HL-60/S4 (cell line): ENCODE measurements around the gene VSTM2B.

ENCODE experiments used
- in situ Hi-C: fragments of 300-500 bp; cut with MboI; formaldehyde crosslinking; loops from 2 replicates; pipeline ENCODE4 v1.14.3; 2022; ENCODE audit warnings: low sequenced_read_pairs

VSTM2B gene

GRCh38 chr19:29515233-29515619 is 10.6 kb upstream of the VSTM2B start:
- in situ Hi-C loops = no loop called here

DNA sequence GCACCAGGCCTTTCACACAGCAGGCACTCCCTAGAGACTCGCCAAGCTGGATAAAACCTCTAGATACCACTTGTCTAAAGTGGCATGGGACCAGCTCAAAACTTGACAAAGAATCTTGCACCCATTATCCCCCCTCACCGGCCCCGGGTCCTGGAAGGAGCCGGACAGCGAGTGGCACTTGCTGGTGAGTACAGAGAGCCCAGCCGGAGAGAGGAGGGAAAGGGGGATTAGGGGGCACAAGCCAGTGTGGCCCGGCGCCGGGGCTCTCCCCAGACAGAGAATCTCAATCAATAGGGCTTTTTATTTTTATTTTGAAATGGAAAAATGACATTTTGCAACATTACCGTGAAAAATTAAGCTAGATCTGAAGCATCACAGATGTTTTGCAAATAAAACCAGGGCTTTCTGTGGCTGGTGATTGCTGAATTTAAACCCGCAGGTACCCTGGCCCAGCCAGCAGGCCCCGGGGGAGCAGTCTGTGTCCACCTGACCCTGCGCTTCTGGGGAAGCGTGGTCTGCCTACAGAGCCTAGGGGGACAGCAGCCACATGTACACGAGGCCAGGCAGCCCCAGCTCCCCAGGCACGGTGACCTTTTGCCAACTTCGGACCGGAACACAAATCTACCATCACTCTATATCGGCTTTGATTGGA is 10.0 kb upstream of the VSTM2B start:
- in situ Hi-C loops = no loop called here

DNA sequence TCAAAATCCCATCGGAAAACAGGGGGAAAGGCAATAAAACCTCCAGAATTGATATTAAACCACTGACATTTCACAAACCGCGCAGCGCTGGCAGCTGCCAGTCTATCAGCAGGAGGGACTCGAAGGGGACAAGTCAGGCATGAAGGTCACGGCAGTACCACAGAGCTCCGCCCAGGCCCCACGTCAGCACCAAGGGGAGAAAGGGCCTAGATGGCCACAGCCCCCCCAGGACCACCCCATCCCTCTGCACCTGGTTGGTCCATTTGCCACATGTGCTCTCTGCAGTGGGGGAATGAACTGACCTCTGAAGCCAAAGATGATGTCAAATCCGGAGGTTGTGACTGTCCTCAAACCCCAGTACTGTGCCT is 9.5 kb upstream of the VSTM2B start:
- in situ Hi-C loops = no loop called here

- in situ Hi-C loops = no loop called here
Observed at GRCh38 chr19:29516821-29517395, 8.9 kb upstream of the VSTM2B start.

DNA sequence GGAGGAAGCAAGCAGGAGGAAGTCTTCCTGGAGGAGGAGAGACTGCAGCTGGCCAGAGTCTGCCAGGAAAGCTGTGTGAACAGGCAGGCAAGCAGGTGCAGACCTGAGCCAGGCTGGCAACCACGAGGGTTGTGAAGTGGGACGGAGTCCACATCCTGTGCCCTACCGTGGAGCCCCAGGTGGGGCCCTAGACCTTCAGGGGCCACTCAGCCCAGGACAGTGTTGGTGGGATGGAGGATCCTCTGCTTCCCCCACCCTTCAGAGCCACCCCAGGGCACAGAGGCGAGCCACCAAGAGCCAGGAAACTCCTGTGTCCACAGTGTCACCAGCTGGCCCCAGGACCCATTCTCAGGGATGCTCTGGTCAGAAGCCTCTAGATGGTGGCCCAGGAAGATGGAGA is 8.4 kb upstream of the VSTM2B start:
- in situ Hi-C loops = no loop called here

GRCh38 chr19:29517946-29518345 is 7.8 kb upstream of the VSTM2B start:
- in situ Hi-C loops = no loop called here

DNA sequence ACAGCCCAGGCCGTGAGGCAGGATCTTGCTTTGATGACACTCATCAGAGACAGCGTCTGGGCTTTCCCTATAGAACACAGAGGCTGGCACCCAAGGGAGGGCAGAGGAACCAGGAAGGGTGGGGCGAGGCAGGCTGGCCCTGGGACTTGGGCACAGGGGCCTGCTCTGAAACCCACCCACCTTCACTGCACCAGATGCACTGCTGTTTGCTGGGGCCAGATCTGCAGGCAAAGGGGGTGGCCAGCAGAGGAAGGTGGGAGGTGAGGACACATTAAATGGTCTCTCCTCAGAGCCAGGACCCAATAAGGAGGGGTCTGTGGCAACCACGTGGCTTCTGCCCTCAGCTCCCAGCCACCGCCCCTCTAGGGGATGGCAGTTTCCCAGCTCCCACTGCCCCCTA is 6.6 kb upstream of the VSTM2B start:
- in situ Hi-C loops = no loop called here

DNA sequence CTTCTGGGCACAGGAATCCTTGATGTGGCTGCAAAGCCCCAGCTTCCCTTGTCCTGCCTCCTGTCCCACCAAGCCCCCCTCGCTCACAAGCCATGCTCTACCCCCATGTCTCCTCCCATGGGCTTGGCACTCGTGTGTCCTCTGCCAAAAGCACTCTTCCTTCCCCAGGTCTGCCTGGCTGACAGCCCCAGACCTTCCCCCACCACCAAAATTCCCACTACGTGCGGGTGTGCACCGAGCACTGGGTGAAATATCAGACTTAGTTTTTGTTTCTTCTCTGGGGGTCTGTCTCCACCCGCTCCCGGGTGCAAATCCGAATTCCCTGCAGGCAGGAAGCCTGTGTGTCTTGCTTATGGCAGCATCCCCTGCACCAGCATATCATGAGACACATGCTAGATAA is 5.9 kb upstream of the VSTM2B start:
- in situ Hi-C loops = no loop called here

GRCh38 chr19:29520390-29520789 is 5.4 kb upstream of the VSTM2B start:
- in situ Hi-C loops = no loop called here

DNA sequence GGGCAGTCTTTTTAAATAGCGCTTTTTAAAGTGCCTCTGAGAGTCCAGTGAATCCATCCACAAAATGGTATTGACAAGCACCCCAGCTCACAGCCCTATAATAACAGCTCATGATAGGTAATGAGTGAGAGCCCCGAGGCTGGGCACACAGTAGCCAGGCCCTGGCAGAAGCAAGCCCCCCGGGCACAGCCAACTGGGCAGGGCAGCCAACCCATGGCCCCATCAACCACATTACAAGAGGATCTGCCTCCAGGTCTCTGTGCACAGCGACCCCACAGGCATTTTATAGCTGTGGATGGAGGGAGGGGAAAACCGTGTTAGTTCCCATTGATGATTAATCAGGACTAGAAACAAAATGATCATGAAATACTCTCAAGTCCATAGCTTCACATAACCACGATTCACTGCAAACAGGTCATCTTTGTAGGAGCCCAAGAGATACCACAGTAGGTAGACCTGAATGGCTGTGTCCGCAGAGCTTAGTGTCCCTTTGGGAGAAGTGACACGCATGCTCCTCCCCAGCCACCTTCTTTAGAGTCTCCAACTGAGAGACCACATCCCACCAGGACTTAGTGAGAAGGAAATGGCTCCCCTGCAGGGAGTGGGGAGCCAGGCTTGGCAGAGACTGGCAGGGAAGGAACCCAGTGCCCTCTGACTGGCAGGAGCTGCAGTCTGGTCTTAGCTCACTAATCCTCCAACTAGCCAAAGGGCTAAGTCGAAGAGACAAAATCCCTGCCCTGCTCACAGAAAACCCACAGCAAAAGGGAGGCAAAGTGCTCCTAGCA is 4.3 kb upstream of the VSTM2B start:
- in situ Hi-C loops = no loop called here

DNA sequence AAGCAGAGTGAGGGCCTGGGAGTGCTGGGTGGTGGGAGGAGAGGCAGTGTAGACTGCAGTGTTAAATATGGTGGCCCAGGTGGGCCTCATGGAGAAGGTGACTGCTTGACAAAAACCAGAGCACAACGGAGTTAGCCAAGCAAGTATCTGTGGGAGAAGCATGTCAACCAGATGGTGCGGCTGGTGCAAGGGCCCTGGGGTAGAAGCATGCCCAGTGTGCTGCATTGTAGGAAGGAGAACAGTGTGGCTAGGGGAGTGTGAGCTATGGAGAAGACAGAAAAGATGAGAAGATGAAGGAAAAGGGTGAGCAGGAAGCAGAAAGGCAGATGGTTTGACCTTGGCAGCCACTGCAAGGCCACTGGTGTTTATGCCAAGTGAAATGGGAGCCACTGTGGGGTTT is 2.2 kb upstream of the VSTM2B start:
- in situ Hi-C loops = no loop called here

- in situ Hi-C loops = no loop called here
Observed at GRCh38 chr19:29524201-29524911, 1.4 kb upstream of the VSTM2B start.

DNA sequence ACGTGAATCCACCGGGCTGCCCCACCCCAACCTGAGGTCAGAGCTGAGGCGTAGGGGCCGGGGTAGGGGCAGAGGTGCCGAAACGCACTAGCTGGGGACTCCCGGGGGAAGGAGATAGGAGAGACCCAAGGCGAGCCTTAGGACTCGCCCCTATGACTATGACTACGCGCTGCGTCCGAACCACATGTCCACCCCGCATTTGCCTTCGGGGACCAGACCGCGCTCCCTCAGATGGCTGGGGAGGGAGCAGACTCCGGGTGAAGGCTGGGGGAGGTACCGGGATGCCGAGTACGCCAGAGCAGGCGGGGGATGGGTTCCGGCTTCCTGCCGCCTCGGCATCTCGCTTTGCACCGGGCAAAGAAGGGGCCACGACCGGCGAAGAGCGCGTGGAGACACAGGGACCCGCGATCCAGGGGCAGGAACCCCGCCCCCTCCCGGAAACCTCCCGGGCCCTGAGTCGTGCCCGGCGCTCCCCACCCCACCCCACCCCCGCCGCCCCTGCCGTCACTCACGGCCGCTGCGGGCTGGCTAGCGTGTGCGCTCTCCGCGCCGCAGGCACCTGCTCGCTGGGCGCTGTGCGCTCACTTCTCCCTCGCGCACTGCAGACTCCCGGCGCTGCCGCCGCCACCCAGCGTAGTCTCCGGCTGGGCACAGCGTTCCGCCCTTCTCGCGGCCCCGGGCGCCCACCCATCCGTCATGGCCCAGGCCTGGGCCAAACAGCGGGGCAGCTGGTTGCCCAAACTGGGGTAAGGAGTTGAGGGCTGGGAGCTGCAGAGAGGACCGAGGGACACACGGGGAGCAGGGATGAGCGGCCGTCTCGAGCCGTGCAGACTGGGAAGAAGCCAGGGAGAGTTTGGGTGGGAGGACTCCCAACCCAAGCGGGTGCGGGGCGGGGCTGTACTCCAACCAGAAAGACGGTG is 622 bp upstream of the VSTM2B start:
- in situ Hi-C loops = no loop called here

GRCh38 chr19:29526730-29527499 is 1.1 kb downstream of the VSTM2B start:
- in situ Hi-C loops = no loop called here

- in situ Hi-C loops = no loop called here
Observed at GRCh38 chr19:29527500-29528328, 1.9 kb downstream of the VSTM2B start.

GRCh38 chr19:29528350-29528945 is 2.7 kb downstream of the VSTM2B start:
- in situ Hi-C loops = no loop called here

GRCh38 chr19:29528946-29529645 is 3.3 kb downstream of the VSTM2B start:
- in situ Hi-C loops = no loop called here
